HEK293 (cell line): Measurements from ENCODE around the gene FAM110D.
A peak's percentile ranks its signal among the peaks of the same experiment; 100 is the strongest.

ENCODE experiments used
- ATF2 ChIP-seq: fragments of 450-650 bp; formaldehyde crosslinking; IDR thresholded peaks from 2 replicates; pipeline ENCODE4 v1.5.1; 2016; ENCODE audit warnings: missing biosample characterization, missing genetic modification characterization, low read depth
- PRDM1 ChIP-seq: fragments of 450-650 bp; formaldehyde crosslinking; IDR thresholded peaks from 2 replicates; pipeline ENCODE4; 2016; ENCODE audit warnings: missing biosample characterization, missing genetic modification characterization
- SP7 ChIP-seq: fragments of 450-650 bp; formaldehyde crosslinking; IDR thresholded peaks from 2 replicates; pipeline ENCODE4 v1.5.1; 2016; ENCODE audit warnings: missing biosample characterization, missing genetic modification characterization
- TCF7L2 ChIP-seq: IDR thresholded peaks from 2 replicates; pipeline ENCODE4 v1.6.1; 2011; ENCODE audit warnings: low read depth, mild to moderate bottlenecking, inconsistent platforms, low read length, moderate library complexity, borderline replicate concordance
- TRIM28 ChIP-seq: IDR thresholded peaks from 2 replicates; pipeline ENCODE4 v1.6.1; 2011; ENCODE audit warnings: low read length, control low read depth, borderline replicate concordance
- ZBTB17 ChIP-seq: fragments of 450-650 bp; formaldehyde crosslinking; IDR thresholded peaks from 2 replicates; pipeline ENCODE4 v1.5.1; 2016; ENCODE audit warnings: missing biosample characterization, missing genetic modification characterization
- ZBTB44 ChIP-seq: fragments of 450-650 bp; IDR thresholded peaks from 2 replicates; pipeline ENCODE4 v1.5.1; 2018; ENCODE audit warnings: missing biosample characterization, mild to moderate bottlenecking, missing genetic modification characterization
- ZEB2 ChIP-seq: fragments of 450-650 bp; formaldehyde crosslinking; IDR thresholded peaks from 2 replicates; pipeline ENCODE4 v1.5.1; 2016; ENCODE audit warnings: missing biosample characterization, missing genetic modification characterization
- ZFHX2 ChIP-seq: fragments of 450-650 bp; formaldehyde crosslinking; conservative IDR thresholded peaks from 2 replicates; pipeline ENCODE4 v1.5.1; 2016; ENCODE audit warnings: missing biosample characterization, missing genetic modification characterization
- ZNF114 ChIP-seq: fragments of 450-650 bp; formaldehyde crosslinking; IDR thresholded peaks from 2 replicates; pipeline ENCODE4 v1.5.0; 2017; ENCODE audit warnings: missing biosample characterization, missing genetic modification characterization
- ZNF146 ChIP-seq: fragments of 450-650 bp; formaldehyde crosslinking; IDR thresholded peaks from 2 replicates; pipeline ENCODE4 v1.5.1; 2016; ENCODE audit warnings: missing biosample characterization, missing genetic modification characterization
- ZNF174 ChIP-seq: fragments of 450-650 bp; formaldehyde crosslinking; IDR thresholded peaks from 2 replicates; pipeline ENCODE4 v1.5.0; 2017; ENCODE audit warnings: missing biosample characterization, mild to moderate bottlenecking, missing genetic modification characterization
- ZNF175 ChIP-seq: fragments of 450-650 bp; formaldehyde crosslinking; IDR thresholded peaks from 2 replicates; pipeline ENCODE4 v1.5.1; 2016; ENCODE audit warnings: missing biosample characterization, missing genetic modification characterization
- ZNF221 ChIP-seq: fragments of 450-650 bp; formaldehyde crosslinking; IDR thresholded peaks from 2 replicates; pipeline ENCODE4 v1.5.1; 2017; ENCODE audit warnings: missing biosample characterization, missing genetic modification characterization, borderline replicate concordance
- ZNF302 ChIP-seq: fragments of 450-650 bp; formaldehyde crosslinking; IDR thresholded peaks from 2 replicates; pipeline ENCODE4 v1.5.1; 2016; ENCODE audit warnings: missing biosample characterization, missing genetic modification characterization, low read depth
- ZNF341 ChIP-seq: fragments of 450-650 bp; formaldehyde crosslinking; IDR thresholded peaks from 2 replicates; pipeline ENCODE4; 2016; ENCODE audit warnings: low read depth, missing biosample characterization, missing genetic modification characterization
- ZNF354C ChIP-seq: fragments of 450-650 bp; formaldehyde crosslinking; IDR thresholded peaks from 2 replicates; pipeline ENCODE4 v1.5.1; 2016; ENCODE audit warnings: missing biosample characterization, missing genetic modification characterization, low read depth, borderline replicate concordance
- ZNF391 ChIP-seq: fragments of 450-650 bp; formaldehyde crosslinking; IDR thresholded peaks from 2 replicates; pipeline ENCODE4 v1.5.1; 2016; ENCODE audit warnings: low read depth, missing biosample characterization, missing genetic modification characterization, borderline replicate concordance
- ZNF404 ChIP-seq: fragments of 450-650 bp; formaldehyde crosslinking; IDR thresholded peaks from 2 replicates; pipeline ENCODE4 v1.5.1; 2017; ENCODE audit warnings: missing biosample characterization, missing genetic modification characterization
- ZNF510 ChIP-seq: fragments of 450-650 bp; formaldehyde crosslinking; IDR thresholded peaks from 2 replicates; pipeline ENCODE4 v1.5.1; 2018; ENCODE audit warnings: mild to moderate bottlenecking, missing genetic modification characterization, missing biosample characterization; ENCODE audit not compliant: insufficient replicate concordance
- ZNF521 ChIP-seq: fragments of 450-650 bp; formaldehyde crosslinking; IDR thresholded peaks from 2 replicates; pipeline ENCODE4 v1.5.1; 2017; ENCODE audit warnings: missing biosample characterization, mild to moderate bottlenecking, missing genetic modification characterization
- ZNF555 ChIP-seq: fragments of 450-650 bp; formaldehyde crosslinking; conservative IDR thresholded peaks from 2 replicates; pipeline ENCODE4 v1.5.1; 2017; ENCODE audit warnings: missing biosample characterization, mild to moderate bottlenecking, missing genetic modification characterization, inconsistent platforms
- ZNF585B ChIP-seq: fragments of 450-650 bp; formaldehyde crosslinking; IDR thresholded peaks from 2 replicates; pipeline ENCODE4 v1.5.1; 2016; ENCODE audit warnings: missing biosample characterization, missing genetic modification characterization
- ZNF621 ChIP-seq: fragments of 450-650 bp; formaldehyde crosslinking; IDR thresholded peaks from 2 replicates; pipeline ENCODE4 v1.5.1; 2017; ENCODE audit warnings: missing biosample characterization, missing genetic modification characterization
- ZNF654 ChIP-seq: fragments of 450-650 bp; formaldehyde crosslinking; IDR thresholded peaks from 2 replicates; pipeline ENCODE4 v1.5.1; 2016; ENCODE audit warnings: low read depth, missing biosample characterization, missing genetic modification characterization
- ZNF658 ChIP-seq: fragments of 450-650 bp; formaldehyde crosslinking; IDR thresholded peaks from 2 replicates; pipeline ENCODE4; 2016; ENCODE audit warnings: missing biosample characterization, missing genetic modification characterization
- ZNF692 ChIP-seq: fragments of 450-650 bp; formaldehyde crosslinking; IDR thresholded peaks from 2 replicates; pipeline ENCODE4 v1.5.1; 2016; ENCODE audit warnings: missing biosample characterization, missing genetic modification characterization
- ZNF843 ChIP-seq: fragments of 450-650 bp; formaldehyde crosslinking; IDR thresholded peaks from 2 replicates; pipeline ENCODE4 v1.5.1; 2016; ENCODE audit warnings: missing biosample characterization, missing genetic modification characterization
- ZSCAN4 ChIP-seq: fragments of 450-650 bp; formaldehyde crosslinking; IDR thresholded peaks from 2 replicates; pipeline ENCODE4 v1.5.1; 2017; ENCODE audit warnings: missing biosample characterization, missing genetic modification characterization
- ZXDB ChIP-seq: fragments of 450-650 bp; formaldehyde crosslinking; IDR thresholded peaks from 2 replicates; pipeline ENCODE4 v1.5.1; 2016; ENCODE audit warnings: missing biosample characterization, missing genetic modification characterization
- TF ChIP-seq, protein P1 (sequence below): fragments of 450-650 bp; formaldehyde crosslinking; IDR thresholded peaks from 2 replicates; pipeline ENCODE4 v1.5.1; 2017; ENCODE audit warnings: missing biosample characterization, mild to moderate bottlenecking, missing genetic modification characterization, moderate library complexity
- TF ChIP-seq, protein P2 (sequence below): fragments of 450-650 bp; formaldehyde crosslinking; IDR thresholded peaks from 2 replicates; pipeline ENCODE4 v1.5.1; 2016; ENCODE audit warnings: missing biosample characterization, missing genetic modification characterization

FAM110D gene

GRCh38 chr1:26169669-26170471, 11.0 kb downstream of the FAM110D start, which contains the start of gene ZNF593 (continued):
- TF ChIP-seq, protein P1, sequence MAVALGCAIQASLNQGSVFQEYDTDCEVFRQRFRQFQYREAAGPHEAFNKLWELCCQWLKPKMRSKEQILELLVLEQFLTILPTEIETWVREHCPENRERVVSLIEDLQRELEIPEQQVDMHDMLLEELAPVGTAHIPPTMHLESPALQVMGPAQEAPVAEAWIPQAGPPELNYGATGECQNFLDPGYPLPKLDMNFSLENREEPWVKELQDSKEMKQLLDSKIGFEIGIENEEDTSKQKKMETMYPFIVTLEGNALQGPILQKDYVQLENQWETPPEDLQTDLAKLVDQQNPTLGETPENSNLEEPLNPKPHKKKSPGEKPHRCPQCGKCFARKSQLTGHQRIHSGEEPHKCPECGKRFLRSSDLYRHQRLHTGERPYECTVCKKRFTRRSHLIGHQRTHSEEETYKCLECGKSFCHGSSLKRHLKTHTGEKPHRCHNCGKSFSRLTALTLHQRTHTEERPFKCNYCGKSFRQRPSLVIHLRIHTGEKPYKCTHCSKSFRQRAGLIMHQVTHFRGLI (tag by site-specific recombination), result peak; percentile 85
- TF ChIP-seq ZNF585B (tag by site-specific recombination), result no peak
- TF ChIP-seq TRIM28, result no peak
- peak; percentile 83 for TF ChIP-seq ZNF692
- peak; percentile 26; the same call in 1 of the 2 replicates for TF ChIP-seq ZBTB44 (tag by site-specific recombination)
- no peak for TF ChIP-seq ZNF114 (tag by site-specific recombination)
- no peak for TF ChIP-seq ZNF174 (tag by site-specific recombination)
- no peak for TF ChIP-seq ZNF555 (tag by site-specific recombination)
- peak; percentile 35; the same call in 1 of the 2 replicates for TF ChIP-seq ZFHX2
- peak; percentile 24; the same call in 1 of the 2 replicates for TF ChIP-seq ZNF658
- TF ChIP-seq TCF7L2, result no peak
- no peak for TF ChIP-seq ZNF621 (tag by site-specific recombination)
- TF ChIP-seq ZNF341 (tag by site-specific recombination), result peak; percentile 75
- TF ChIP-seq PRDM1 (tag by site-specific recombination), result no peak
- TF ChIP-seq ZEB2, result peak; percentile 82
- peak; percentile 87; the same call in 1 of the 2 replicates for TF ChIP-seq ZNF391 (tag by site-specific recombination)
- 0 out of 2 replicates have a peak, but pooled peaks have one; percentile 48 for TF ChIP-seq ZNF146 (tag by site-specific recombination)
- peak; percentile 92 for TF ChIP-seq ZXDB
- TF ChIP-seq, protein P2, sequence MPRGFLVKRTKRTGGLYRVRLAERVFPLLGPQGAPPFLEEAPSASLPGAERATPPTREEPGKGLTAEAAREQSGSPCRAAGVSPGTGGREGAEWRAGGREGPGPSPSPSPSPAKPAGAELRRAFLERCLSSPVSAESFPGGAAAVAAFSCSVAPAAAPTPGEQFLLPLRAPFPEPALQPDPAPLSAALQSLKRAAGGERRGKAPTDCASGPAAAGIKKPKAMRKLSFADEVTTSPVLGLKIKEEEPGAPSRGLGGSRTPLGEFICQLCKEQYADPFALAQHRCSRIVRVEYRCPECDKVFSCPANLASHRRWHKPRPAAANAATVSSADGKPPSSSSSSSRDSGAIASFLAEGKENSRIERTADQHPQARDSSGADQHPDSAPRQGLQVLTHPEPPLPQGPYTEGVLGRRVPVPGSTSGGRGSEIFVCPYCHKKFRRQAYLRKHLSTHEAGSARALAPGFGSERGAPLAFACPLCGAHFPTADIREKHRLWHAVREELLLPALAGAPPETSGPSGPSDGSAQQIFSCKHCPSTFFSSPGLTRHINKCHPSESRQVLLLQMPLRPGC (tag by site-specific recombination), result peak; percentile 89
- no peak for TF ChIP-seq ZNF302 (tag by site-specific recombination)
- TF ChIP-seq ZNF510 (tag by site-specific recombination), result no peak
- no peak for TF ChIP-seq ZNF654
- peak; percentile 94 for TF ChIP-seq SP7 (tag by site-specific recombination)
- TF ChIP-seq ZNF175 (tag by site-specific recombination), result no peak
- TF ChIP-seq ZNF221 (tag by site-specific recombination), result no peak
- TF ChIP-seq ATF2 (tag by site-specific recombination), result peak; percentile 100
- no peak for TF ChIP-seq ZNF404 (tag by site-specific recombination)
- TF ChIP-seq ZNF354C, result no peak
- TF ChIP-seq ZNF521 (tag by site-specific recombination), result no peak
- no peak for TF ChIP-seq ZBTB17 (tag by site-specific recombination)
- TF ChIP-seq ZNF843, result peak; percentile 66
- peak; percentile 53 for TF ChIP-seq ZSCAN4 (tag by site-specific recombination)
